Peyer's patch (tissue), 4 donors: ENCODE results near the gene GFPT1.

Experiments
- POLR2A ChIP-seq, 2 donors: fragments of 450-650 bp; IDR thresholded peaks; one replicate each; pipeline ENCODE4 v1.5.1; 2017; ENCODE audit warnings: antibody characterized with exemption in 2 of 2, mild to moderate bottlenecking in 2 of 2, moderate library complexity in 2 of 2
- TF ChIP-seq, protein P1 (sequence below), 6 experiments: fragments of 450-650 bp in 4 of 6; fragments of 200-600 bp in 2 of 6; sonication (generic) in 1 of 6; IDR thresholded peaks; one replicate each; pipeline ENCODE4 v1.5.1; 2017 to 2019; ENCODE audit warnings: antibody characterized with exemption in 6 of 6, mild to moderate bottlenecking in 3 of 6, moderate library complexity in 1 of 6

DNA sequence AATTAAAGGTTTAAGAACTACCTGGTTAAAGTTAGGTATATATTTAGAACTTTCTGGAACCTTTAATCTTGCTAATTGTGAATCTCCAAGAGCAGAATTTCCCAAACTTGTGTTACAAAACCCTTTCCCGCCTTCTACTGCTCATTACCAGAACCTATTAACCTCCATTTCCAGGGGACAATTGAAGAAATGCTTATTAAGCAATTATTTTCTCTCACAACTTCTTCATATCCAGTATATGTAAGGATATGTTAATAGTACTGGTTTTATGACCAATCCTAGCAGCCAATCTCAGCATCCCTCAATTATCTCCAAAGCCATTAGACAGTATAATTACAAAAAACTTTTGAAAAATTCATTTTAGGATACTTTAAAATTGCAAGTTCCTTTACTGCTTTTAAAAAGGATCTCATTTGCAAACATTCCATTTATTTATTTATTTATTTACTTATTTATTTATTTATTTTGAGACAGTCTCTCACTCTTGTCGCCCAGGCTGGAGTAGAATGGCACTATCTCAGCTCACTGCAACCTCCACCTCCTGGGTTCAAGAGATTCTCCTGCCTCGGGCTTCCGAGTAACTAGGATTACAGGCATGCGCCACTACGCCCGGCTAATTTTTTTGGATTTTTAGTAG is 3.7 kb downstream of the GFPT1 start:
- TF ChIP-seq, protein P1, sequence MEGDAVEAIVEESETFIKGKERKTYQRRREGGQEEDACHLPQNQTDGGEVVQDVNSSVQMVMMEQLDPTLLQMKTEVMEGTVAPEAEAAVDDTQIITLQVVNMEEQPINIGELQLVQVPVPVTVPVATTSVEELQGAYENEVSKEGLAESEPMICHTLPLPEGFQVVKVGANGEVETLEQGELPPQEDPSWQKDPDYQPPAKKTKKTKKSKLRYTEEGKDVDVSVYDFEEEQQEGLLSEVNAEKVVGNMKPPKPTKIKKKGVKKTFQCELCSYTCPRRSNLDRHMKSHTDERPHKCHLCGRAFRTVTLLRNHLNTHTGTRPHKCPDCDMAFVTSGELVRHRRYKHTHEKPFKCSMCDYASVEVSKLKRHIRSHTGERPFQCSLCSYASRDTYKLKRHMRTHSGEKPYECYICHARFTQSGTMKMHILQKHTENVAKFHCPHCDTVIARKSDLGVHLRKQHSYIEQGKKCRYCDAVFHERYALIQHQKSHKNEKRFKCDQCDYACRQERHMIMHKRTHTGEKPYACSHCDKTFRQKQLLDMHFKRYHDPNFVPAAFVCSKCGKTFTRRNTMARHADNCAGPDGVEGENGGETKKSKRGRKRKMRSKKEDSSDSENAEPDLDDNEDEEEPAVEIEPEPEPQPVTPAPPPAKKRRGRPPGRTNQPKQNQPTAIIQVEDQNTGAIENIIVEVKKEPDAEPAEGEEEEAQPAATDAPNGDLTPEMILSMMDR (IDR thresholded peaks at IDR 0.05) = no peak
- TF ChIP-seq POLR2A (IDR thresholded peaks at IDR 0.05) = no peak
